MM.1S (cell line): ENCODE measurements around the gene PPP1R12A.

Experiments used
- EZH2phosphoT487 ChIP-seq: fragments of 300-600 bp; sonication (generic); IDR thresholded peaks from 2 replicates; pipeline ENCODE4 v1.6.1; 2018; ENCODE audit warnings: antibody characterized with exemption, low read length
- TF ChIP-seq, protein P1 (sequence below): fragments of 300-600 bp; sonication (generic); IDR thresholded peaks from 2 replicates; pipeline ENCODE4 v1.5.1; 2016; ENCODE audit warnings: antibody characterized with exemption, low read length, mixed read lengths

GRCh38 chr12:79936670-79937069, 1.8 kb upstream of the PPP1R12A start:
- TF ChIP-seq, protein P1, sequence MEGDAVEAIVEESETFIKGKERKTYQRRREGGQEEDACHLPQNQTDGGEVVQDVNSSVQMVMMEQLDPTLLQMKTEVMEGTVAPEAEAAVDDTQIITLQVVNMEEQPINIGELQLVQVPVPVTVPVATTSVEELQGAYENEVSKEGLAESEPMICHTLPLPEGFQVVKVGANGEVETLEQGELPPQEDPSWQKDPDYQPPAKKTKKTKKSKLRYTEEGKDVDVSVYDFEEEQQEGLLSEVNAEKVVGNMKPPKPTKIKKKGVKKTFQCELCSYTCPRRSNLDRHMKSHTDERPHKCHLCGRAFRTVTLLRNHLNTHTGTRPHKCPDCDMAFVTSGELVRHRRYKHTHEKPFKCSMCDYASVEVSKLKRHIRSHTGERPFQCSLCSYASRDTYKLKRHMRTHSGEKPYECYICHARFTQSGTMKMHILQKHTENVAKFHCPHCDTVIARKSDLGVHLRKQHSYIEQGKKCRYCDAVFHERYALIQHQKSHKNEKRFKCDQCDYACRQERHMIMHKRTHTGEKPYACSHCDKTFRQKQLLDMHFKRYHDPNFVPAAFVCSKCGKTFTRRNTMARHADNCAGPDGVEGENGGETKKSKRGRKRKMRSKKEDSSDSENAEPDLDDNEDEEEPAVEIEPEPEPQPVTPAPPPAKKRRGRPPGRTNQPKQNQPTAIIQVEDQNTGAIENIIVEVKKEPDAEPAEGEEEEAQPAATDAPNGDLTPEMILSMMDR = no peak
- TF ChIP-seq EZH2phosphoT487 = no peak
